WTC11 (cell line): Measurements from ENCODE around the gene LACTBL1.

Experiments used
- EMX1 ChIP-seq: fragments of 250-450 bp; sonication (Bioruptor Pico); IDR thresholded peaks from 2 replicates; pipeline ENCODE4 v1.8.0; 2021; ENCODE audit warnings: mild to moderate bottlenecking
- ESRRA ChIP-seq: sonication (generic); formaldehyde crosslinking; IDR thresholded peaks from 2 replicates; pipeline ENCODE4 v1.8.1; 2022; ENCODE audit warnings: mild to moderate bottlenecking, missing genetic modification reagents, borderline replicate concordance
- GABPB1 ChIP-seq: sonication (generic); formaldehyde crosslinking; IDR thresholded peaks from 2 replicates; pipeline ENCODE4 v1.8.1; 2023; ENCODE audit warnings: mild to moderate bottlenecking, missing genetic modification reagents
- NR2C2 ChIP-seq: sonication (generic); formaldehyde crosslinking; IDR thresholded peaks from 2 replicates; pipeline ENCODE4 v1.8.0; 2022; ENCODE audit warnings: mild to moderate bottlenecking, missing genetic modification reagents
- TF ChIP-seq, protein P1 (sequence below): sonication (generic); formaldehyde crosslinking; IDR thresholded peaks from 2 replicates; pipeline ENCODE4 v1.8.1; 2022; ENCODE audit warnings: low read depth, missing genetic modification reagents, borderline replicate concordance
- TF ChIP-seq, protein P2 (sequence below): fragments of 200-600 bp; IDR thresholded peaks from 2 replicates; pipeline ENCODE4 v1.8.0; 2022; ENCODE audit warnings: antibody characterized with exemption
- TF ChIP-seq, protein P3 (sequence below): sonication (generic); formaldehyde crosslinking; IDR thresholded peaks from 2 replicates; pipeline ENCODE4 v1.8.0; 2023; ENCODE audit warnings: missing genetic modification reagents
- TF ChIP-seq, protein P4 (sequence below): fragments of 250-450 bp; sonication (Bioruptor Pico); IDR thresholded peaks from 2 replicates; pipeline ENCODE4 v1.8.0; 2021; ENCODE audit warnings: mild to moderate bottlenecking
- TF ChIP-seq, protein P5 (sequence below): sonication (generic); formaldehyde crosslinking; IDR thresholded peaks from 2 replicates; pipeline ENCODE4 v1.8.0; 2022; ENCODE audit warnings: mild to moderate bottlenecking, missing genetic modification reagents
- TF ChIP-seq, protein P6 (sequence below): fragments of 250-450 bp; sonication (Bioruptor Pico); IDR thresholded peaks from 2 replicates; pipeline ENCODE4 v1.9.0; 2021; ENCODE audit warnings: mild to moderate bottlenecking, borderline replicate concordance

DNA sequence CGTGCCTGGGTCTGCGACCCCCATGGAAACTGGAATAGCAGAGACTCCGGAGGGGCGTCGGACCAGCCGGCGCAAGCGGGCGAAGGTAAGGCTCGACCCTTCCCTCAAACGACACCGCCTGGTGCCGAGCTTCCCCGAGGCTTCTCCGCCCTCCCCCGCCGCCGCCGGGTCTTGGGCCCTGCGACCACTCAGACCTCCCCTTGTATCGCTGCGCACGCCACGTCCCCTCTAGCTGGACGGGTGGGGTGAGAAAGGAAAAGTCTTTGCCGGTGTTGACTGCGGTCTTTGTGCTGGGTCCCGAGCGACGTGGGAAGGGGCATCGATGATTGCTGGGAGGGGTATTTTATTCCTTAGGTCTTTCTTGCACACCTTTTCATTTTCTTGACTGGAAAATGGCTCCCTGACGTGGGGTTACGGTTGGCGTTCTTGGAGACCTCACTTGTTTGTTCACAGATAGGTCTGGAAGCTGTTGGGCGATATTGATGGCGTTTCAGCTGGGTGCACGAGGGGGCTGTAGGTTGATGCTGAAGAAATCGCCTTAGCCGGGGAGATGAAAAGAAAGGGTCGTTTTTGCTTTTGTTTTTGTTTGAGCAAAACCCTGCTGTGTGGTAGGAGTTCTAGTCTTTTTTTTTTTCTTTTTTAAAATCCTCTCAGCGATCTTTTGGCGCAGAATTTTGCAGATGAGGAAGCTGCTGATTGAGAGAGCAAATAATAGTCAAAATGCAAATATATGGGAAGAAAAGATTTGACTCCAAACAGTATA is 47.4 kb upstream of the LACTBL1 start:
- TF ChIP-seq ESRRA (CRISPR knock-in tag) (no peak), EMX1 (CRISPR knock-in tag) (no peak), NR2C2 (CRISPR knock-in tag) (no peak), GABPB1 (CRISPR knock-in tag) (no peak)
- TF ChIP-seq, protein P1, sequence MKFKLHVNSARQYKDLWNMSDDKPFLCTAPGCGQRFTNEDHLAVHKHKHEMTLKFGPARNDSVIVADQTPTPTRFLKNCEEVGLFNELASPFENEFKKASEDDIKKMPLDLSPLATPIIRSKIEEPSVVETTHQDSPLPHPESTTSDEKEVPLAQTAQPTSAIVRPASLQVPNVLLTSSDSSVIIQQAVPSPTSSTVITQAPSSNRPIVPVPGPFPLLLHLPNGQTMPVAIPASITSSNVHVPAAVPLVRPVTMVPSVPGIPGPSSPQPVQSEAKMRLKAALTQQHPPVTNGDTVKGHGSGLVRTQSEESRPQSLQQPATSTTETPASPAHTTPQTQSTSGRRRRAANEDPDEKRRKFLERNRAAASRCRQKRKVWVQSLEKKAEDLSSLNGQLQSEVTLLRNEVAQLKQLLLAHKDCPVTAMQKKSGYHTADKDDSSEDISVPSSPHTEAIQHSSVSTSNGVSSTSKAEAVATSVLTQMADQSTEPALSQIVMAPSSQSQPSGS (CRISPR knock-in tag): no peak
- TF ChIP-seq, protein P2, sequence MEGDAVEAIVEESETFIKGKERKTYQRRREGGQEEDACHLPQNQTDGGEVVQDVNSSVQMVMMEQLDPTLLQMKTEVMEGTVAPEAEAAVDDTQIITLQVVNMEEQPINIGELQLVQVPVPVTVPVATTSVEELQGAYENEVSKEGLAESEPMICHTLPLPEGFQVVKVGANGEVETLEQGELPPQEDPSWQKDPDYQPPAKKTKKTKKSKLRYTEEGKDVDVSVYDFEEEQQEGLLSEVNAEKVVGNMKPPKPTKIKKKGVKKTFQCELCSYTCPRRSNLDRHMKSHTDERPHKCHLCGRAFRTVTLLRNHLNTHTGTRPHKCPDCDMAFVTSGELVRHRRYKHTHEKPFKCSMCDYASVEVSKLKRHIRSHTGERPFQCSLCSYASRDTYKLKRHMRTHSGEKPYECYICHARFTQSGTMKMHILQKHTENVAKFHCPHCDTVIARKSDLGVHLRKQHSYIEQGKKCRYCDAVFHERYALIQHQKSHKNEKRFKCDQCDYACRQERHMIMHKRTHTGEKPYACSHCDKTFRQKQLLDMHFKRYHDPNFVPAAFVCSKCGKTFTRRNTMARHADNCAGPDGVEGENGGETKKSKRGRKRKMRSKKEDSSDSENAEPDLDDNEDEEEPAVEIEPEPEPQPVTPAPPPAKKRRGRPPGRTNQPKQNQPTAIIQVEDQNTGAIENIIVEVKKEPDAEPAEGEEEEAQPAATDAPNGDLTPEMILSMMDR: no peak
- TF ChIP-seq, protein P3, sequence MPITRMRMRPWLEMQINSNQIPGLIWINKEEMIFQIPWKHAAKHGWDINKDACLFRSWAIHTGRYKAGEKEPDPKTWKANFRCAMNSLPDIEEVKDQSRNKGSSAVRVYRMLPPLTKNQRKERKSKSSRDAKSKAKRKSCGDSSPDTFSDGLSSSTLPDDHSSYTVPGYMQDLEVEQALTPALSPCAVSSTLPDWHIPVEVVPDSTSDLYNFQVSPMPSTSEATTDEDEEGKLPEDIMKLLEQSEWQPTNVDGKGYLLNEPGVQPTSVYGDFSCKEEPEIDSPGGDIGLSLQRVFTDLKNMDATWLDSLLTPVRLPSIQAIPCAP (CRISPR knock-in tag): no peak
- TF ChIP-seq, protein P4, sequence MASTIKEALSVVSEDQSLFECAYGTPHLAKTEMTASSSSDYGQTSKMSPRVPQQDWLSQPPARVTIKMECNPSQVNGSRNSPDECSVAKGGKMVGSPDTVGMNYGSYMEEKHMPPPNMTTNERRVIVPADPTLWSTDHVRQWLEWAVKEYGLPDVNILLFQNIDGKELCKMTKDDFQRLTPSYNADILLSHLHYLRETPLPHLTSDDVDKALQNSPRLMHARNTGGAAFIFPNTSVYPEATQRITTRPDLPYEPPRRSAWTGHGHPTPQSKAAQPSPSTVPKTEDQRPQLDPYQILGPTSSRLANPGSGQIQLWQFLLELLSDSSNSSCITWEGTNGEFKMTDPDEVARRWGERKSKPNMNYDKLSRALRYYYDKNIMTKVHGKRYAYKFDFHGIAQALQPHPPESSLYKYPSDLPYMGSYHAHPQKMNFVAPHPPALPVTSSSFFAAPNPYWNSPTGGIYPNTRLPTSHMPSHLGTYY (CRISPR knock-in tag): no peak
- TF ChIP-seq, protein P5, sequence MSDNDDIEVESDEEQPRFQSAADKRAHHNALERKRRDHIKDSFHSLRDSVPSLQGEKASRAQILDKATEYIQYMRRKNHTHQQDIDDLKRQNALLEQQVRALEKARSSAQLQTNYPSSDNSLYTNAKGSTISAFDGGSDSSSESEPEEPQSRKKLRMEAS: no peak
- TF ChIP-seq, protein P6, sequence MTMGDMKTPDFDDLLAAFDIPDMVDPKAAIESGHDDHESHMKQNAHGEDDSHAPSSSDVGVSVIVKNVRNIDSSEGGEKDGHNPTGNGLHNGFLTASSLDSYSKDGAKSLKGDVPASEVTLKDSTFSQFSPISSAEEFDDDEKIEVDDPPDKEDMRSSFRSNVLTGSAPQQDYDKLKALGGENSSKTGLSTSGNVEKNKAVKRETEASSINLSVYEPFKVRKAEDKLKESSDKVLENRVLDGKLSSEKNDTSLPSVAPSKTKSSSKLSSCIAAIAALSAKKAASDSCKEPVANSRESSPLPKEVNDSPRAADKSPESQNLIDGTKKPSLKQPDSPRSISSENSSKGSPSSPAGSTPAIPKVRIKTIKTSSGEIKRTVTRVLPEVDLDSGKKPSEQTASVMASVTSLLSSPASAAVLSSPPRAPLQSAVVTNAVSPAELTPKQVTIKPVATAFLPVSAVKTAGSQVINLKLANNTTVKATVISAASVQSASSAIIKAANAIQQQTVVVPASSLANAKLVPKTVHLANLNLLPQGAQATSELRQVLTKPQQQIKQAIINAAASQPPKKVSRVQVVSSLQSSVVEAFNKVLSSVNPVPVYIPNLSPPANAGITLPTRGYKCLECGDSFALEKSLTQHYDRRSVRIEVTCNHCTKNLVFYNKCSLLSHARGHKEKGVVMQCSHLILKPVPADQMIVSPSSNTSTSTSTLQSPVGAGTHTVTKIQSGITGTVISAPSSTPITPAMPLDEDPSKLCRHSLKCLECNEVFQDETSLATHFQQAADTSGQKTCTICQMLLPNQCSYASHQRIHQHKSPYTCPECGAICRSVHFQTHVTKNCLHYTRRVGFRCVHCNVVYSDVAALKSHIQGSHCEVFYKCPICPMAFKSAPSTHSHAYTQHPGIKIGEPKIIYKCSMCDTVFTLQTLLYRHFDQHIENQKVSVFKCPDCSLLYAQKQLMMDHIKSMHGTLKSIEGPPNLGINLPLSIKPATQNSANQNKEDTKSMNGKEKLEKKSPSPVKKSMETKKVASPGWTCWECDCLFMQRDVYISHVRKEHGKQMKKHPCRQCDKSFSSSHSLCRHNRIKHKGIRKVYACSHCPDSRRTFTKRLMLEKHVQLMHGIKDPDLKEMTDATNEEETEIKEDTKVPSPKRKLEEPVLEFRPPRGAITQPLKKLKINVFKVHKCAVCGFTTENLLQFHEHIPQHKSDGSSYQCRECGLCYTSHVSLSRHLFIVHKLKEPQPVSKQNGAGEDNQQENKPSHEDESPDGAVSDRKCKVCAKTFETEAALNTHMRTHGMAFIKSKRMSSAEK: no peak
